GM21717 (cell line): Measurements from ENCODE around the gene SAXO1.
"Not testable (repeated sequence)": the region's sequence is repeated elsewhere in the genome, so short reads cannot be mapped to it uniquely, and the experiment has no call there.

Experiments
- ATAC-seq: cut with Tn5 transposase; IDR thresholded peaks from one replicate; pipeline ENCODE4 v1.9.1; 2021; ENCODE audit warnings: mild to moderate bottlenecking, moderate library complexity; ENCODE audit not compliant: unreplicated experiment

Gene SAXO1

DNA sequence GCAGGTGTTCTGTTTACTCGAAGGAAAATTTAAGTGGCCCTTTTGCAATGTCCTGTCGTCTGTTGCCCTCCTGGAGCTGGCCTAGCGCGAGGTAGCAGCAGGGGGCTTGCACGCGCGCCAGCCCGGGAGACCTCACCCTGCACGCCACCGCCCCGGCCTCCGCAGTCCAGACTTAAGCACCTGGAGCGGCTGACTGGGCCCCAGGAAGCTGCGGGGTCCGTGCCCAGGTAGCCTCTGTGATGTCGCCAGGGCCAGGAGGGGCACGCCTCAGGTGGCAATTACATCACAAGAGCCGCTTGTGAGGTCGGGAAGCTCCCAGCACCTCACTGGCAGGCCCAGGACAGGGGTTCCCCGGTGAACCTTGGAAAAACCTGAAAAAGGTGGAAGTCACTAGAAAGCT, at the start of gene SAXO1:
Gene SAXO1, minus strand, starts transcription at position 195 of the 400 bp plus-strand sequence. CDS start 301 bp downstream, outside the sequence.
- ATAC-seq = no peak

DNA sequence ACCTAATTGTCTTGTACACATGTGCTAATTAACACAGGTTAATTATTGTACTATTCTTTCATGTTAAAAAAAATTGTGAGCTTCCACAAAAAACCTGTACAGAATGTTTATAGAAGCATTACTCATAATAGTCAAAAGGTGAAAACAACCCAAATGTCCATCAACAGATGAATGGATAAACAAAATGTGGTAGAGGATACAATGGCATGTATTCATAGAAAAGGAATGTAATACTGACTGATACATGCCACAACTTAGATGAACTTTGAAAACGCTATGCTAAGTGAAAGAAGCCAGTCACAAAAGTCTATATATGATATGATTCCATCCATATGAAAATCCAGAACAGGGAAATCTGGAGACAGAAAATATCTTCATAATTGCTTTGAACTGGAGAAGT, 41.8 kb upstream of the SAXO1 start:
- ATAC-seq = no peak

DNA sequence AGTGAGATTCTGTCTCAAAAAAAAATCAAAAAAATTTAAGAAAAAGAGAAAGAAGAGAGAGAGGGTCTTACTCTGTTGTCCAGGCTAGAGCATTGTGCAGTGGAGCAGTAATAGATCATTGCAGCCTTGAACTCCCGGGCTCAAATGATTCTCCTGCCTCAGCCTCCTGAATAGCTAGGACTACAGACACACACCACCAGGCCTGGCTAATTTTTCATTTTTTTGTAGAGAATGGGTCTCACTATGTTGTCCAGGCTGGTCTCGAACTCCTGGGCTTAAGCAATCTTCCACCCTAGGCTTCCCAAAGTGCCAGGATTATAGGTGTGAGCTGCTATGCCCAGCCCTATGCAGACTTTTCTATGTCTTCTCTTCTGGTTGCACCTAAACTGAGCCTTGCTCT, 41.2 kb upstream of the SAXO1 start:
- ATAC-seq = no peak

- ATAC-seq = no peak
These were observed 24.0 kb upstream of the SAXO1 start for GRCh38 chr9:19057033-19057432.

DNA sequence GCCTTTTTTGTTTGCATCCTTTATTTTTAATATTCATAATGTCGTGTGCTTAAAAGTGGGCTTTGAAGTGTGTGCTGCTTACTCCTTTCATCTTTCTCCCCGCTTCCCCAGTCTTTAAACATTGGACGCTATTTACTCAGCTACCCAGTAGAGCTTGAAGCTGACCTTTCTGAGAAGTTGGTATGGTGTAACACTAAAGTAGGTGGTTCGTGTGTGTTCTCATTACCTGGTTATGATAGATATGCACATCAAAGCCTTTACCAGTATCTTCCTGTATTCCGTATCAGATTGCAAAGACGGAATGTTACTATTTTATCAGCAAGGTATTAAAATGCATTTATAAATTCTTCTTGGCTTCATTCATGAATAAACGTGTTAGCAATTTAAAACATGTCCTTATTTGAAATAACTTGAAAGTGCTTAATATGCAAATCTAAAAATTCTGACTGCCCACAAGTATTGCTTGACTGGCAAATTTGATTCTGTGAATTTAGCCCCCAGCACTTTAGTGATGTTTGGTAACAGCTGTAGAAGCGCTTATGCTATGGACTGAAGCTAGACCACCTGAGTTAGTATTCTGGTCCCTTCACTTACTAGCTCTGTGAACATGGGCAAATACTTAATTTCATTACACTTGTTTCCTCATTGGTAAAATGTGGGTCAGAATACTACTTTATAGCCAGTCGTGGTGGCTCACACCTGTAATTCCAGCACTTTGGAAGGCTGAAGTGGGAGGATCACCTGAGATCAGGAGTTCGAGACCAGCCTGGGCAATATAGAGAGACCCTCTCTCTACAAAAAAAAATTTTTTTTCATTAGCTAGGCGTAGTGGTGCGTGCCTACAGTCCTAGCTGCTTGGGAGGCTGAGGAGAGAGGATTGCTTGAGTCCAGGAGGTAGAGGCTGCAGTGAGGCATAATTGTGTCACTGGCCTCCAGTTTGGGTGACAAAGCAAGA, 17.9 kb upstream of the SAXO1 start:
- no peak for ATAC-seq

DNA sequence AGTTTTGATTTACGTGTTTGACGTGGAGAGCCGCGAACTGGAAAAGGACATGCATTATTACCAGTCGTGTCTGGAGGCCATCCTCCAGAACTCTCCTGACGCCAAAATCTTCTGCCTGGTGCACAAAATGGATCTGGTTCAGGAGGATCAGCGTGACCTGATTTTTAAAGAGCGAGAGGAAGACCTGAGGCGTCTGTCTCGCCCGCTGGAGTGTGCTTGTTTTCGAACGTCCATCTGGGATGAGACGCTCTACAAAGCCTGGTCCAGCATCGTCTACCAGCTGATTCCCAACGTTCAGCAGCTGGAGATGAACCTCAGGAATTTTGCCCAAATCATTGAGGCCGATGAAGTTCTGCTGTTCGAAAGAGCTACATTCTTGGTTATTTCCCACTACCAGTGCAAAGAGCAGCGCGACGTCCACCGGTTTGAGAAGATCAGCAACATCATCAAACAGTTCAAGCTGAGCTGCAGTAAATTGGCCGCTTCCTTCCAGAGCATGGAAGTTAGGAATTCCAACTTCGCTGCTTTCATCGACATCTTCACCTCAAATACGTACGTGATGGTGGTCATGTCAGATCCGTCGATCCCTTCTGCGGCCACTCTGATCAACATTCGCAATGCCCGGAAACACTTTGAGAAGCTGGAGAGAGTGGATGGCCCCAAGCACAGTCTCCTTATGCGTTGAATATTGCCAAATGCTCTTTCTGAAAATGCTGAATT, 17.1 kb upstream of the SAXO1 start:
- ATAC-seq = peak; percentile 2

DNA sequence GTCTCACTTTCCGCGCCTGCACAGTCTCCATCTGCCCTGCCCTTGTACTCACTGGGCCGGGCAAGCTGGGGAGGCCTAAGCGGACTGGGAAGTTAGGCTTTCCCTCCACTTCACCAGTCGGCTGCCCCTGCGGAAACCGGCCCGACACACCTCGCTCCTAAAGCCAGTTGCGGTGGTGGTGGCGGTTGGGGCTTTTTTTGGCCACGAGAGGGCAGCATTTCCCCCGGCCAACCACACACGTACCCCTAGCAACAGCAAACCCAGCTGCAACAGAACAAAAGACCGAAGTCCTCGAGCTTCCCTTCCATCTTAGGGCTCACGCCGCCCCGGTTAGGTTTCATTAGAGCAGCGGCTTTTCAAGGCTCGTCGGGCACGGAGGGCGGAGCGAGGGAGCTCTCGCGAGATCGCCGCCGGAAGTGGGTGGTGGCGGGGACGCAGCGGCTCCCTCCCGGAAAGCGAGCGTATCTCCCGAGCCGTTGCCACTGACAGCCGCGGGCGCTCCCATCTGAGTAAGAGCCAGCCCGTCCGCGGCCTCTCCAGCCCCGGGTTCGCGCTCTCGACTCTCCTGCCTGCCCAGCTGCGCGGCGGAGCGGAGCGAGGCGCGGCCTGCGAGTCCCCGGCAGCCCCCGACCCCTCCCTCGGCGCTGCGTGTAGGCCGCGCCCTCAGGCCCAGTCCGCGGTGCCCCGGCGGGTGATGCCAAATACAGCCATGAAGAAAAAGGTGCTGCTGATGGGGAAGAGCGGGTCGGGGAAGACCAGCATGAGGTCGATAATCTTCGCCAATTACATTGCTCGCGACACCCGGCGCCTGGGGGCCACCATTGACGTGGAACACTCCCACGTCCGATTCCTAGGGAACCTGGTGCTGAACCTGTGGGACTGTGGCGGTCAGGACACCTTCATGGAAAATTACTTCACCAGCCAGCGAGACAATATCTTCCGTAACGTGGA, 16.2 kb upstream of the SAXO1 start, which contains the start of gene RRAGA:
Gene RRAGA, plus strand, starts transcription at position 462 of the 951 bp plus-strand sequence. Its CDS starts 233 bp downstream, at position 695.
- peak; percentile 92 for ATAC-seq

GRCh38 chr9:19036611-19037010, 3.6 kb upstream of the SAXO1 start:
- ATAC-seq = no peak

GRCh38 chr9:19032406-19032805, 603 bp downstream of the SAXO1 start:
- no peak for ATAC-seq

- ATAC-seq = peak; percentile 69
These were observed 2.1 kb downstream of the SAXO1 start for GRCh38 chr9:19030899-19031298.

DNA sequence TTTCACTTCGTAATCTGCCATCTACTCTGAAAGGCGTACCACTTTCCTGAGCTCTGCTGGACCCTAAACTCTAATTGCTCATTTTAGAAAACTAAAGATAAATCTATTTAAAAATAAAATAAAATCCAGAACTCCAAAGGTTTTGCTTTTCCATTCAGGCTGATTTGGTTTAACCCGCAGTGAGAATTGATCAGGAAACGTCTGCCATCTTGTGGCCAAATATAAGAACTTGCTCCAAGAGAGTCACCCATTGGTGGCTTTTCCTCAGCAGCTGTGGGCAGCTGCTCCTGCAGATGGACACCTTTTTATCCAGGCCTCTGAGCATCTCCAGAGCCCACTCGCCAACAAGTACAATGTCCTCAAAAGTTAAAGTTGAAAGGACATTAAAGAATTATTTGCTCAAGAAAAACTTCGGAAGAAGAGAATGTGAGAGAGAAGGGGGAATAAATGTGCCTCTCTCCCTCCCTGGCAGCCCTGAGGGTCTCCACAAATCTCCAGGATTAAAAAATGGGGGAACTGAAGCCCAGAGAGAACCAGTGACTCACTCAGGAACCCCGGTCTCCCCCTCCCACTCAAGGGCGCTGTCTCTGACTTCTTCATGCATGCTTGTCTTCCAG, 4.1 kb downstream of the SAXO1 start:
- peak; percentile 62 for ATAC-seq

- ATAC-seq = no peak
These were observed 5.2 kb downstream of the SAXO1 start for GRCh38 chr9:19027825-19028224.

DNA sequence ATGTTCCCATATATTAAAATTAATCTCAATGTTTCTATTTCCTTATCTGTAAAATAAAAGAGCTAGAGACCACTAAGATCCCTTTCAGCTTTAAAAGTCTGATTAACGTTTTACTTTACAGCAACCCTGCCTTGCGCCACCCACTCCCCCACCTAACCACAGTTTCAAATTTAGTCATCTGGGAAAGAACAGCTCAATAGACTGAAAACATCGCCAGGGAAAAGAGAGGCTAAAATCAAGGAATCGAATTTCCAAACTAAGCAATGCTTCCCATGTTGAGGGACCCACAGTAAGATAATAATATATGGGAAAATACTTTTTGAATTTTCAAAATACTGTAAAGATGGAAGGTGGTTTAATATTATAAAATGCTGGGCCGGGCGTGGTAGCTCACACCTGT, 6.6 kb downstream of the SAXO1 start:
- no peak for ATAC-seq

- no peak for ATAC-seq
These were observed 9.9 kb downstream of the SAXO1 start for GRCh38 chr9:19023078-19023477.

GRCh38 chr9:19022206-19022605, 10.8 kb downstream of the SAXO1 start:
- ATAC-seq = no peak

- ATAC-seq = not testable (repeated sequence)
These were observed 11.4 kb downstream of the SAXO1 start for GRCh38 chr9:19021649-19022048.

DNA sequence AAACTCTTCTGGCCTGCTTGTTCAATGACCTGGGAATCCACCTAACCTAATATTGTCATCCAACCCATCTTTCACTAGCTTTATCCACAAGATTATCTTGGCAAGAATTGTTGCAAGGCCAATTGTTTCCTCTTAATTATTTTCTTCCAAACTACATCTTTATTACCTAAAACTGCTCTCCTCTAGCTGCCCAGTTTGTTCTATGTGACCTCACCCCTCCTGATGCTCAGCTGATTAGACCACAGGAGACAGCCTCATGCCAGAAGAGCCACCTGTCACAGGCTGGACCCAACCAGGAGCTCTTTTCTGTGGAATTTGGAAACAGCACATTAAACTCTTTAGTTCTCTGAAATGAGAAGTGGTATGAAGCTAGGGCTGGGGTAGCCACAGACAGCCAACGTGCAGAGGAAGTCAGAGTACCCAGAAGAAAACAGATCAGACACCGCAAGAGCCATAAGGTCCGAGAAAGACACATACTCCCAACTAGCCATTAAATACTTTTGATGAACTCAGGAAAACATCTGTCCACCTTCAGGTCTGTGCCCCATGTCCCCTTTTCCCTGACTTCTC, 12.0 kb downstream of the SAXO1 start:
- no peak for ATAC-seq

GRCh38 chr9:19018201-19018600, 14.8 kb downstream of the SAXO1 start:
- no peak for ATAC-seq

DNA sequence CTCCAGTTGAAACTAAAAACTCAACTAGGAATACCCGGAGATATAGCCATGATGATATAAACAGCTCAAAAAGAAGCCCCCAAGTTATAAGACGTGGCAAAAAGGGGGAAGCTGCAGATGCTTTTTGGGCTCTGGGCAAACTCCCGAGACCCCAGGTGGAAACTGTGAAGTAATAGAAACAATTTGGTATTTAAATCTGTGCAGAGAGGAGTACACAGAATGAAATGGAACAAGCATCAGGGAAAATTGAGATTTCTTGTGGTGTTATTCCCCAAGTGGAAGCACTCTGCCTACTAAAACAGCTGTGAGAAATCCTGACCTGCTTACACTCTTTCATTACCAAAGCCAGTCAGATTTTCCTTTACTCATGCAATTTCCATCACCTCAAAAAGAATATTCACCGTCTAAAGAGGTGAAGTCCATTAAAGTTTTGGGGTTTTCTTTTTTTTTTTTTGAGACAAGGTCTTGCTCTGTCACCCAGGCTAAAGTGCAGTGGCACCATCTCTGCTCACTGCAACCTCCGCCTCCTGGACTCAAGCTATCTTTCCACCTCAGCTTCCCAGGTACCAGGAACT, 23.5 kb downstream of the SAXO1 start:
- ATAC-seq = no peak

- no peak for ATAC-seq
These were observed 32.9 kb downstream of the SAXO1 start for GRCh38 chr9:19000133-19000532.
